SH-SY5Y (cell line): Measurements from ENCODE around the gene ATG9A.

Experiments
- GATA2 ChIP-seq: IDR thresholded peaks from 2 replicates; pipeline ENCODE4 v1.6.1; 2011; ENCODE audit warnings: mild to moderate bottlenecking, low read depth, low read length
- GATA3 ChIP-seq: IDR thresholded peaks from 2 replicates; pipeline ENCODE4 v1.6.1; 2011; ENCODE audit warnings: low read depth, mild to moderate bottlenecking, low read length, moderate library complexity

DNA sequence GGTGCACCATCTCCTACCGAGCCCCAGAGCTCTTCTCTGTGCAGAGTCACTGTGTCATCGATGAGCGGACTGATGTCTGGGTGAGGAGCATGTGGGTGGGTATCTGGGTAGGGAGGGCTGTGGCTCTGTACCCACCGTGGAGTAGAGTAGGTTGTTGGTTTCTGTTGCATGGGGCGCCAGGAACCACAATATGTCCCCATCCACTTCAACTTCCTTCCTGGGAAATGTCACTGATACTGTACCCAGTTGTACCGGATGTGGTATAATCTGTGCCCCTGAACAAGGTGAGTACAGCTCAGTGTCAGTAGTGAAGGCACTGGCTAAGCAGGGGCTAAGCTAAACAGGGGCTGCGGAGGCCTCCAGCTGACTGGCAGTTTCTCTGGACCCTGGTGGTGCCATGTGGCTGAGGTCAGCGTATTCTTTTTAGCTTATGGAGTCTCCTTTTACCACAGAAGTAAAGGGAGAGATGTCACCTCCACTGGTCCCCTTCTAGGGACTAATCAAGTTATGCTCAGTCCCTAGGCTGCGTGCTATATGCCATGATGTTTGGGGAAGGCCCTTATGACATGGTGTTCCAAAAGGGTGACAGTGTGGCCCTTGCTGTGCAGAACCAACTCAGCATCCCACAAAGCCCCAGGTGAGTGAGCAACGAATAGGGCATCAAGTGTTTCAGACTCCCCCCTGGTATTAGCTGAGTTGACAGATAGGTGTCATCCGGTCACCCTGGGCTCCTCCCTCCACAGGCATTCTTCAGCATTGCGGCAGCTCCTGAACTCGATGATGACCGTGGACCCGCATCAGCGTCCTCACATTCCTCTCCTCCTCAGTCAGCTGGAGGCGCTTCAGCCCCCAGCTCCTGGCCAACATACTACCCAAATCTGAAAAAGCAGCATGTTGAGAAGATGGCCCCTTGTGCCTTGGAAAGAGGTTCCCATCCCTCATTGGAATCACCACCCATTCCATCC lies 18.5 kb upstream of the ATG9A start:
- TF ChIP-seq GATA2, result no peak
- no peak for TF ChIP-seq GATA3
